Measurements from ENCODE around the gene GSG1L. TPM values are rescaled to one million over a fixed set of nuclear protein-coding genes. Genes with fewer than 3 reads are reported as not detected.

Gene GSG1L
- total RNA-seq, 1 experiment from 2014 or later, result not detected

- Histone ChIP-seq H3K27me3 (replicated peaks) (no peaks in the 10 kb centered on the region), H3K4me1 (replicated peaks) (no peaks in the 10 kb centered on the region), H3K27ac (no peak overlapping the region), H3K9me3 (replicated peaks) (no peaks in the 10 kb centered on the region), H3K4me3 (no peak overlapping the region), H3K36me3 (no peaks in the 10 kb centered on the region)
- DNase-seq (ENCODE audit: low read depth in 1 of 2, low spot score in 2 of 2), result no peak
These were observed 143.1 kb downstream of the GSG1L start for GRCh38 chr16:27920391-27920891.

- Histone ChIP-seq H3K27me3 (replicated peaks) (0 out of 2 replicates have a peak, but pooled peaks cover 2% of the 10 kb centered on the region), H3K9me3 (replicated peaks) (no peaks in the 10 kb centered on the region), H3K27ac (no peak overlapping the region), H3K4me1 (replicated peaks) (no peaks in the 10 kb centered on the region), H3K36me3 (no peaks in the 10 kb centered on the region), H3K4me3 (no peak overlapping the region)
- no peak for DNase-seq (ENCODE audit: low read depth in 1 of 2, low spot score in 2 of 2)
These were observed 144.8 kb downstream of the GSG1L start for GRCh38 chr16:27918755-27919154.

GRCh38 chr16:27917949-27918348, 145.6 kb downstream of the GSG1L start:
- Histone ChIP-seq H3K4me3 (no peak overlapping the region), H3K4me1 (replicated peaks) (no peaks in the 10 kb centered on the region), H3K27me3 (replicated peaks) (0 out of 2 replicates have a peak, but pooled peaks cover 2% of the 10 kb centered on the region), H3K36me3 (no peaks in the 10 kb centered on the region), H3K9me3 (replicated peaks) (no peaks in the 10 kb centered on the region), H3K27ac (no peak overlapping the region)
- no peak for DNase-seq (ENCODE audit: low read depth in 1 of 2, low spot score in 2 of 2)

- Histone ChIP-seq H3K27ac (no peak overlapping the region), H3K36me3 (no peaks in the 10 kb centered on the region), H3K4me3 (no peak overlapping the region), H3K27me3 (replicated peaks) (0 out of 2 replicates have a peak, but pooled peaks cover 2% of the 10 kb centered on the region), H3K4me1 (replicated peaks) (no peaks in the 10 kb centered on the region), H3K9me3 (replicated peaks) (no peaks in the 10 kb centered on the region)
- DNase-seq (ENCODE audit: low read depth in 1 of 2, low spot score in 2 of 2), result no peak
These were observed 152.0 kb downstream of the GSG1L start for GRCh38 chr16:27911486-27911885.

- Histone ChIP-seq H3K36me3 (no peaks in the 10 kb centered on the region), H3K27ac (no peak overlapping the region), H3K4me1 (replicated peaks) (no peaks in the 10 kb centered on the region), H3K9me3 (replicated peaks) (no peaks in the 10 kb centered on the region), H3K27me3 (replicated peaks) (no peaks in the 10 kb centered on the region; the same call in 1 of the 2 replicates), H3K4me3 (no peak overlapping the region)
- no peak for DNase-seq (ENCODE audit: low read depth in 1 of 2, low spot score in 2 of 2)
These were observed 156.0 kb downstream of the GSG1L start for GRCh38 chr16:27907457-27907972.

GRCh38 chr16:27906883-27907282, 156.6 kb downstream of the GSG1L start:
- Histone ChIP-seq H3K9me3 (replicated peaks) (no peaks in the 10 kb centered on the region), H3K4me3 (no peak overlapping the region), H3K4me1 (replicated peaks) (no peaks in the 10 kb centered on the region), H3K27me3 (replicated peaks) (peaks cover 6% of the 10 kb centered on the region), H3K36me3 (no peaks in the 10 kb centered on the region), H3K27ac (no peak overlapping the region)
- DNase-seq (ENCODE audit: low read depth in 1 of 2, low spot score in 2 of 2), result no peak

- Histone ChIP-seq H3K36me3 (no peaks in the 10 kb centered on the region), H3K9me3 (replicated peaks) (no peaks in the 10 kb centered on the region), H3K27me3 (replicated peaks) (peaks cover 11% of the 10 kb centered on the region), H3K27ac (no peak overlapping the region), H3K4me1 (replicated peaks) (no peaks in the 10 kb centered on the region), H3K4me3 (no peak overlapping the region)
- no peak for DNase-seq (ENCODE audit: low read depth in 1 of 2, low spot score in 2 of 2)
These were observed 160.4 kb downstream of the GSG1L start for GRCh38 chr16:27903046-27903655.

- no peaks in the 10 kb centered on the region for H3K4me1 ChIP-seq (replicated peaks)
- no peaks in the 10 kb centered on the region for H3K9me3 ChIP-seq (replicated peaks)
- DNase-seq (ENCODE audit: low read depth in 1 of 2, low spot score in 2 of 2), result no peak
- H3K4me3 ChIP-seq, result no peak overlapping the region
- H3K36me3 ChIP-seq, result no peaks in the 10 kb centered on the region
- H3K27ac ChIP-seq, result no peak overlapping the region
- H3K27me3 ChIP-seq (replicated peaks), result peaks cover 14% of the 10 kb centered on the region
These were observed 161.0 kb downstream of the GSG1L start for GRCh38 chr16:27902551-27902950.

GRCh38 chr16:27901956-27902355, 161.6 kb downstream of the GSG1L start:
- Histone ChIP-seq H3K36me3 (no peaks in the 10 kb centered on the region), H3K27ac (no peak overlapping the region), H3K27me3 (replicated peaks) (peaks cover 18% of the 10 kb centered on the region), H3K4me1 (replicated peaks) (no peaks in the 10 kb centered on the region), H3K9me3 (replicated peaks) (no peaks in the 10 kb centered on the region), H3K4me3 (no peak overlapping the region)
- DNase-seq (ENCODE audit: low read depth in 1 of 2, low spot score in 2 of 2), result no peak

GRCh38 chr16:27899736-27900135, 163.8 kb downstream of the GSG1L start:
- no peaks in the 10 kb centered on the region for H3K9me3 ChIP-seq (replicated peaks)
- DNase-seq (ENCODE audit: low read depth in 1 of 2, low spot score in 2 of 2), result no peak
- H3K27ac ChIP-seq, result no peak overlapping the region
- H3K4me1 ChIP-seq (replicated peaks), result no peaks in the 10 kb centered on the region
- no peaks in the 10 kb centered on the region for H3K36me3 ChIP-seq
- H3K27me3 ChIP-seq (replicated peaks), result peaks cover 23% of the 10 kb centered on the region
- no peak overlapping the region for H3K4me3 ChIP-seq

- DNase-seq (ENCODE audit: low read depth in 1 of 2, low spot score in 2 of 2), result no peak
- H3K36me3 ChIP-seq, result no peaks in the 10 kb centered on the region
- no peak overlapping the region for H3K27ac ChIP-seq
- no peaks in the 10 kb centered on the region for H3K9me3 ChIP-seq (replicated peaks)
- H3K4me1 ChIP-seq (replicated peaks), result no peaks in the 10 kb centered on the region
- H3K4me3 ChIP-seq, result no peak overlapping the region
- peaks cover 43% of the 10 kb centered on the region for H3K27me3 ChIP-seq (replicated peaks)
These were observed 169.1 kb downstream of the GSG1L start for GRCh38 chr16:27894386-27894785.

GRCh38 chr16:27892879-27893278, 170.6 kb downstream of the GSG1L start:
- Histone ChIP-seq H3K27me3 (replicated peaks) (peaks cover 40% of the 10 kb centered on the region), H3K9me3 (replicated peaks) (no peaks in the 10 kb centered on the region), H3K27ac (no peak overlapping the region), H3K4me1 (replicated peaks) (no peaks in the 10 kb centered on the region), H3K4me3 (no peak overlapping the region), H3K36me3 (no peaks in the 10 kb centered on the region)
- no peak for DNase-seq (ENCODE audit: low read depth in 1 of 2, low spot score in 2 of 2)

GRCh38 chr16:27890866-27891265, 172.6 kb downstream of the GSG1L start:
- Histone ChIP-seq H3K9me3 (replicated peaks) (no peaks in the 10 kb centered on the region), H3K27me3 (replicated peaks) (peaks cover 33% of the 10 kb centered on the region), H3K27ac (no peak overlapping the region), H3K4me1 (replicated peaks) (no peaks in the 10 kb centered on the region), H3K36me3 (no peaks in the 10 kb centered on the region), H3K4me3 (no peak overlapping the region)
- DNase-seq (ENCODE audit: low read depth in 1 of 2, low spot score in 2 of 2), result no peak

GRCh38 chr16:27890006-27890405, 173.5 kb downstream of the GSG1L start:
- DNase-seq (ENCODE audit: low read depth in 1 of 2, low spot score in 2 of 2), result no peak
- no peak overlapping the region for H3K4me3 ChIP-seq
- H3K36me3 ChIP-seq, result no peaks in the 10 kb centered on the region
- no peaks in the 10 kb centered on the region for H3K4me1 ChIP-seq (replicated peaks)
- H3K27me3 ChIP-seq (replicated peaks), result peaks cover 28% of the 10 kb centered on the region
- no peaks in the 10 kb centered on the region for H3K9me3 ChIP-seq (replicated peaks)
- no peak overlapping the region for H3K27ac ChIP-seq

All from SJSA1 (cell line).